ENCODE measurements around the gene DYDC2.

The DYDC2 gene

GRCh38 chr10:80324891-80325364 lies 31.7 kb upstream of the DYDC2 start:
- no peaks in the 10 kb centered on the region for H3K9me3 ChIP-seq
- no peaks in the 10 kb centered on the region for H3K4me1 ChIP-seq
- H3K4me3 ChIP-seq (ENCODE audit: low read depth, low read length): no peak overlapping the region
- H3K27me3 ChIP-seq: no peaks in the 10 kb centered on the region; the same call in 1 of the 2 replicates
- DNase-seq: no peak
- no peaks in the 10 kb centered on the region for H3K36me3 ChIP-seq
- TF ChIP-seq CTCF (IDR thresholded peaks at IDR 0.05; ENCODE audit: low read depth, low read length): no peak

- DNase-seq: no peak
- no peak overlapping the region for H3K4me3 ChIP-seq (ENCODE audit: low read depth, low read length)
- no peaks in the 10 kb centered on the region for H3K36me3 ChIP-seq
- H3K9me3 ChIP-seq: no peaks in the 10 kb centered on the region
- TF ChIP-seq CTCF (IDR thresholded peaks at IDR 0.05; ENCODE audit: low read depth, low read length): no peak
- no peaks in the 10 kb centered on the region for H3K4me1 ChIP-seq
- H3K27me3 ChIP-seq: no peaks in the 10 kb centered on the region
Measured at GRCh38 chr10:80333983-80334382, 22.6 kb upstream of the DYDC2 start.

GRCh38 chr10:80344276-80344675 lies 12.3 kb upstream of the DYDC2 start:
- Histone ChIP-seq H3K27me3 (no peaks in the 10 kb centered on the region), H3K4me1 (no peaks in the 10 kb centered on the region), H3K4me3 (ENCODE audit: low read depth, low read length) (no peak overlapping the region), H3K36me3 (no peaks in the 10 kb centered on the region), H3K9me3 (no peaks in the 10 kb centered on the region)
- DNase-seq: no peak
- TF ChIP-seq CTCF (IDR thresholded peaks at IDR 0.05; ENCODE audit: low read depth, low read length): no peak

- no peak for DNase-seq
- Histone ChIP-seq H3K4me3 (ENCODE audit: low read depth, low read length) (no peak overlapping the region), H3K9me3 (no peaks in the 10 kb centered on the region), H3K27me3 (no peaks in the 10 kb centered on the region), H3K4me1 (no peaks in the 10 kb centered on the region), H3K36me3 (no peaks in the 10 kb centered on the region)
- TF ChIP-seq CTCF (IDR thresholded peaks at IDR 0.05; ENCODE audit: low read depth, low read length): no peak
Measured at GRCh38 chr10:80344912-80345311, 11.7 kb upstream of the DYDC2 start.

GRCh38 chr10:80350251-80350650 lies 6.3 kb upstream of the DYDC2 start:
- Histone ChIP-seq H3K4me1 (no peaks in the 10 kb centered on the region), H3K27me3 (peaks cover 2% of the 10 kb centered on the region), H3K4me3 (ENCODE audit: low read depth, low read length) (no peak overlapping the region), H3K9me3 (no peaks in the 10 kb centered on the region), H3K36me3 (no peaks in the 10 kb centered on the region)
- no peak for DNase-seq
- no peak for TF ChIP-seq CTCF (IDR thresholded peaks at IDR 0.05; ENCODE audit: low read depth, low read length)

GRCh38 chr10:80351220-80351619 lies 5.4 kb upstream of the DYDC2 start:
- Histone ChIP-seq H3K27me3 (peaks cover 12% of the 10 kb centered on the region), H3K9me3 (no peaks in the 10 kb centered on the region), H3K4me1 (no peaks in the 10 kb centered on the region), H3K36me3 (no peaks in the 10 kb centered on the region), H3K4me3 (ENCODE audit: low read depth, low read length) (no peak overlapping the region)
- no peak for DNase-seq
- TF ChIP-seq CTCF (IDR thresholded peaks at IDR 0.05; ENCODE audit: low read depth, low read length): no peak
